ENCODE data around the gene SH3YL1.

The SH3YL1 gene

DNA sequence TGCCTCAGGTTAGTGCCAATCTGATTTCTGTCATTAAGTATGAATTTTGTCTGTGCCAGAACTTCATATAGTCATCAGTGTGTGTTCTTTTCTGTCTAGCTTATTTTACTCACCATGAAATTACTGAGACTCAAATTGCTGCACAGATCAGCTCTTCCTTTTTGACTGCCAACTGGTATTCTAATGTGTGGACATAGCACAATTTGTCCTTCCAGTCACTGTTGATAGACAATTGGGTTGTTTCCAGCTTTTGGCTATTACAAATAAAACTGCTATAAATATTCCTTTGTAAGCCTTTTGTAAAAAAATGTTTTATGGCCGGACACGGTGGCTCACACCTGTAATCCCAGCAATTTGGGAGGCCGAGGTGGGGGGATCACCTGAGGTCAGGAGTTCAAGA, 7.7 kb downstream of the SH3YL1 start:
- DNase-seq (ENCODE audit: low spot score), result no peak

DNA sequence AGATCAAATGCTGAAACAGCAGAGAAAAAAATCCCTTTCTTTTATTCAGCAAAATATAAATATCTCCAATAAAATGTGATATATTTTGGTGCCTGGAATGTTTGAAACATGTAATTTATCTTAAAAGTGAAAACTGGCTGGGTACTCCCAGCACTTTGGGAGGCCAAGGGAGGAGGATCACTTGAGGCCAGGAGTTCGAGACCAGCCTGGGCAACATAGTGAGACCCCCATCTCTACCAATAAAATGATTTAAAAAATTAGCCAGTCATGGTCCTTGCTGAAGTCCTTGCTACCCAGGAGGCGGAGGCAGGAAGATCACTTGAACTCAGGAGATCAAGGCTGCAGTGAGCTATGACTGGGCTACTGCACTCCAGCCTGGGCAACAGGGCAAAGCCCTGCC, 8.6 kb downstream of the SH3YL1 start:
- DNase-seq (ENCODE audit: low spot score), result no peak

DNA sequence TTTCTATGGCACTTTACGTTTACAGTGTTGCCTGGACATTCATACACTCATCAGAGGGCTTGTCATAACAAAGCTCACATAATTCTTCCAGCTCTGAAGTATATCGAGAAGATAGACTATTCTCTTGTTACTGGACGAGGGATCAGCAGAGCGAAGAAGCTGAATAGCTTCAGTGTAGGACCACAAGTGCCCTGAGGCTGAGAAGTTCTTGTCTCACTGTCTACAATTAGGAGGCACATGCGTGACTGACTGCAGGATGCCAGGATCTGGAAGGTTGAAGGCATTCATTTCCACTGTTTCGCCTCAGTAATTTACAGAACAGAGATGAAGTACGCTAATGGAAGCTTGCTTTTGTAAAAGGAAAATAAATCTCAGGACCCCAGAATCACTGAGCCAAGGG, 9.6 kb downstream of the SH3YL1 start:
- no peak for DNase-seq (ENCODE audit: low spot score)

DNA sequence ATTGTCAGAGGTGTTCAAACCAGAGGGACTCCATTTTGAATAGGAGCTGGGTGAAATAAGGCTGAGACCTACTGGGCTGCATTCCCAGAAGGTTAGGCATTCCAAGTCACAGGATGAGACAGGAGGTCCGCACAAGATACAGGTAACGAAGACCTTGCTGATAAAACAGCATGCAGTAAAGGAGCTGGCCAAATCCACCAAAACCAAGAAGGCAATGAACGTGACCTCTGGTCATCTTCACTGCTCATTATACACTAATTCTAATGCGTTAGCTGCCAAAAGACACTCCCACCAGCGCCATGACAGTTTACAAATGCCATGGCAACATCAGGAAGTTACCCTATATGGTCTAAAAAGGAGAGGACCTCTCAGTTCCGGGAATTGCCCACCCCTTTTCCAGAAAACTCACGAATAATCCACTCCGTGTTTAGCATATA, 10.6 kb downstream of the SH3YL1 start:
- no peak for DNase-seq (ENCODE audit: low spot score)

DNA sequence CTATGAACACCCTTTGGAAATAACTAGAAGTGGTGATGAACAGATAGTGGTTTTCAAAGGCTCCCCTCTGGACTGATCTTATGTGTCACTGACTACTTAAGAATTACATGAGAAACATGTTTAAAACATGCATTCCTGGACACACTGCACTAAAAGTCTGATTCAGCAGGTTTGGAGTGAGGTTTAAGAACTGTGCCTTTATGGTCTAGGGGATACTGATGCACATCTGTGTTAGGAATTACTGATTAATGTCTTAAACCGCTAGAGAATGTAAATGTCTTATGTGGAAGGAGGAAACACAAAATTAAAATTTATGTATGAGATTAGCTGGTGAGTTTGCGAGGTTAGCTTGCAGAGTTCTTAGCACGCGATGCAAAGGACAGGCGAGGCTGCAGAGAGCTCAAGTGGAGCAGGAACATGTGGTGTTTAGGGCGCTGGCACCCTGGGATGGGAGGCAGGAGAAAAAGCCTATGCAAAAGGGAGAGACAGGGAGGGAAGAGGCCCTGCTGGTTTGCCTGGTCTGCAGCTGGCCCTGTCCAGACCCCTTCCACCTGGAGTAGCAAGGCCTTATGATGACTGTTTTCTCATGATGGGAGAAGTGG, 11.7 kb downstream of the SH3YL1 start:
- no peak for DNase-seq (ENCODE audit: low spot score)

DNA sequence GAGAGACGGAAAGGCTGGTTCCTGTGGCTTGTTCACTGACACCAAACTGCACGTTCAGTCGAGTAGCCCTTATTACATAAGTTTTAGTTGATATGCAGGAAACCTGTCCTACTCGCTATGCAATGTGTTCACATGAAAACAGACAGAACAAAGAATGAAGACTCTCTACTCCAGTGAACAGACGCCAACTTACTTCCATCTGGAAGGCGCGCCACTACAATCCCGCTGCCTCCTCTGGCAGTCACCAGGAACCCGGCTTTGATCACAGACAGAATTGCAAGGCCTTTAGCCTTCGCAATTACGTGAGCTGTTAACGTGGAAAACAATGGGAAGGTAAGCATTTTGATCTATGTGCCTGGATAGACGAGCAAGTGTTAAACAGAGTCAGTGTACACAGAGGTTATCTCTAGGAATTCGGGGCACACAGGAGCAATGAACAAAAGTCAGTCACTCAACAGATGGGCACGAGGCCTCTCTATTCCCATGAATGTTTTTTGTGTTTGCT, 14.2 kb downstream of the SH3YL1 start:
- DNase-seq (ENCODE audit: low spot score), result no peak

DNA sequence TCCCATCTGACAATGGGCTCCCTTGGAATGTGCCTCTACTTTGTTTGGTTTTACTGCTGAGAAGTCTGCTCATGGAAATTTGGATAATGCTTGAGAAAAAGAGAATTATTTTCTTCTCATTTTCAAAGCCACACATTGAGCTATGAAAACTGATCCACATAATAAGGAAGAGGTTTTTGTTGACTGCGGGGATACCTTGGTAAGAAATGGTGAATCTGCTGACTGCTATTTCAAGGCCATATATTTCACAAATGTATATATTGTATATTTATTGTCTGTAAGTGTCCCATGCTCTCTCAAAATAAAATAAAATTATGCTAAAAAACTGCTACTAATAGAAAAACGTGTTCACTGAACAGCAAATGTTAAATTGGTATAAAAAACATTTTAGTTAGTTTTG, 15.1 kb downstream of the SH3YL1 start:
- no peak for DNase-seq (ENCODE audit: low spot score)

DNA sequence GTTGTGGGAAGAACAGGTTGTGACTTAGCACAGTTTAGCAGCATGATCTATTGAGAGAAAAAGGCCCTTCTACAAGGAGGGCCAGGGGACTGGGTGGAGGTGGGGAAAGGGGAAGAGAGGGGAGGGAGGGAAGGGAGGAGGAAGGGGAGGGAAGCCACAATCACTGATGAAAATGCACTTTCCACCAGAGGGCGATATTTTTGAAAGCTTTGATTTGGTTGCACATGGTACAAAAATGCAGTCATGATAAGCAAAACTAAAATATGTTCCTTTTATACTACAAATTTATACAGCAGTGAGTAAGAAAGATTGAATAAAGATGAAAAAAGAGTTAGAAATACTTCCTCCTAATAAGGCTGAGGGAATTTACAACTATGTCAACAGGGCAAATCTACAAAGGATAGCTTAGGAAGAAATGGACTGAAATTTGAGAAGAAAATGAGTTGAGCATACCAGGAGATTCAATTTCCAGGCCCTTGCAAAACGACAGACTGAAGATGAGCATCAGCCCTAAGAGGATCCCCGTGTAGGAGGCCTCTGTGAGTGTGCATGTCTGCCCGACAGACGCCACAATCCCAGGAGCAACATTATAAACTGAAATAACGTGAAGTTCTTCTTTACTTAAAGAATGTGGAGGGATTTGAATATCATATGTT, 17.2 kb downstream of the SH3YL1 start:
- peak; percentile 53 for DNase-seq (ENCODE audit: low spot score)

DNA sequence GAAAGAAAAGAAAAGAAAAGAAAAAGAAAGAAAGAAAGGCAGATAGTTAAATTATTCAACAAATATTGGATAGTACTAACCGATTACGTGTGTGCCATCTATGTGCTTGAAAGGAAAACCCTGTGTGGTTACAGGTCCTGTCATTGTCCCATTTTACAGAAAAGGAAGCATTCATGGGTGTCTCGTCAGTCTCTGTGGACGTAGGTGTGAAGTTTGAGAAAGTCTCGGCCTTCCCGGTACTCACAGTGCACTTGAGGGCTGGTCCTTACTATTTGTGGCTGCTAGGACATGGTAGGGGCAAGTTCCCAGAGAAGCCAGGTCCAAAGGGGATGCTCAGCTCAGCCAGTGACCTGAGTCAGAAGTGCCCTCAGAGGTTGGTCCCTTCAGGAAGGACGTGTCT, 19.3 kb downstream of the SH3YL1 start:
- DNase-seq (ENCODE audit: low spot score), result no peak

DNA sequence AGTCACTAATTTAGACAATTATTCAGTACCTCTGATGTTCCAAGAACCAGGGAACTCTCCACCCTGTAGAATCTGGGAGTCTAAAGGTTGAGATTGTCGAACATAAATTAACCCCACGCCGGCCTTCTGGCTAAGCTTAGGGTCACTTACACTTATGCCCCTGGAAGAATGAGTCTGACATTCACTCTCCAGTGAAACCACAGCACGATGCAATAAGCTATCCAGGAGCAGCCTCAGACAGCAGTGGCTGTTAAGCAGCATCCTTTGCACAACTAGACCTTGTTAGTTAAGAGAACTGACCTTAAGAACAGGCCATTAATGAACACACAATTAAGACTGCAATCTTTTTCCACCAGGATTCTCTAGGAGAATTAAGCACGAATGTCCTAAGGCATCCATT, 25.0 kb downstream of the SH3YL1 start:
- no peak for DNase-seq (ENCODE audit: low spot score)

DNA sequence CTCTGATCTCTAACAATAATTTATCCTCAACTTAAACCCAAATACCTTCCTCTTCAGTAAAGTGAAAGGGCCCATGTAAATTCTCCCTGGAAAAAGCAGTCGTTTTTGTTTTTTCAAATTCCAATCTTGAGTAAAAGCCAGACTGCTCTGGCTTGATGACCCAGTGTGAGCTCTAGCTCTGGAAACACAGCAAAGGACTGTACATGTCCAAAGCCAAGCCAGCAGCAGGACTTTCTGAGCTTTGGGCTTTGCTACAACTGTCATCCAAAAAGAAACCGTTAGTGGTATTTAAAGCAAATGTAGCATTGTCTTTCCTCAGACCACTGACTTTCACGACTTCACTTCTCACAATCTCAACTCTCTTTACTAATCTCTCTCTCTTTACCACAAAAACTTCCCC, 25.4 kb downstream of the SH3YL1 start:
- no peak for DNase-seq (ENCODE audit: low spot score)

DNA sequence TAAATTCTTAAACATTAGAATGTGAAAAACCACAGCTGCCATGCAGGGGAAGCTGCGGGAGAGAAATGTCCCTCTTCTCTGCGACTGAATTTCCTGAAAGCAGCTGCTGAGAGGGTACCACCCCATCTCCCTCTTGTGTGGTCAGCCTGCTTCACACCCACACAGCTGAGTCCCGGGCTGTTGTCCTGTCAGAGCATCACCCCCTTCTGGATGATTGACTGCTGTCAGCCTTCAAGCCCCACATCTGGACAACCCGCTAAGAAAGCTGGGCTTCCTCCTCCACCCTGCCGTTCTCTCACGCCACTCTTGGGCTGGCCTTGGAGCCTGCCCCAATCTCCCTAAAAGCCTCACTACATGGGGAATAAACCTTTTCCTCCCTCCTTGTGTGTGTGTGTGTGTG, 26.0 kb downstream of the SH3YL1 start:
- no peak for DNase-seq (ENCODE audit: low spot score)

DNA sequence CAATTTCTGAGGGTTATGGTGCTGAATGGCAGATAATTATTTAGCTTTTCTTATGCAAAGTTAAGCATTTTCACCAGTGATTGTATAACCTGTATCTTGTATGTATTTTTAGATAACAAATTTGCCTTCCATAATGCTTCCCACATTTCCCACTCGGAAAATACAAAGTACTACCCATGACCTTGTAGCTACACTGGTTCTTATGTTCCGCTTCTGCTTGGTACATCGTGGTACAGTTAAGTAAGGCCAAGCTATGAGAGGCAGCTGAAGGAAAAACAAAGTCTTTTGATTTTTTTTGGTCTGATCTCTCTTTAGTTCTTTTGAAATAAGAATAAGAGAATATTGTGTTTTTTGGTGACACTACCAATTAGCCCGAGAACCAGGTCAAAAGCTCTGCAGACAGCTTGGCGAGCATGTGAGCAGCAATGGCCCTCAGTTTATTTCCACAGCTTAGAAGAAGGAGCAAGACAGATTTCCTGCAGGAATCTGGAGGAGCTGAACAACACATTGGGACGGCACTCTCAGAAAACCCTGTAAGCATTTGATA, 26.8 kb downstream of the SH3YL1 start:
- no peak for DNase-seq (ENCODE audit: low spot score)

DNA sequence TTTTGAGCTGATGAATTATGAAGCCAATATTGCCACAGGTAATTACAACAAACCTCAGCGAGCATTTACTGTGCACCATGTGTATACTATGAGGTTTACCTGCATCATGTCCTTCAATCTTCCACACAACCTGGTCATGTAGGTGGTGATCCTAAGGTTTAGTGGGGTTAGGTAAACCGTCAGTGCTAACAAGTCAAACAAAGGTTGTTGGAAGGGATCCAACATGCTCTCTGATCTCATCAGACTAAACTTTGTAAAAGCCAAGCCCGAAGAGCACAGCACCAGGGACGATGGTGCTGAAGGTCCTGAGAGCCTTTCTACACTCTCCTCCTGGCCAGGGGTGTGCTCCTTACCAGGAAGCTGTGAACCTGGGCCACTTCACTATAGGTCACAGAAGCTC, 29.4 kb downstream of the SH3YL1 start:
- DNase-seq (ENCODE audit: low spot score), result no peak

DNA sequence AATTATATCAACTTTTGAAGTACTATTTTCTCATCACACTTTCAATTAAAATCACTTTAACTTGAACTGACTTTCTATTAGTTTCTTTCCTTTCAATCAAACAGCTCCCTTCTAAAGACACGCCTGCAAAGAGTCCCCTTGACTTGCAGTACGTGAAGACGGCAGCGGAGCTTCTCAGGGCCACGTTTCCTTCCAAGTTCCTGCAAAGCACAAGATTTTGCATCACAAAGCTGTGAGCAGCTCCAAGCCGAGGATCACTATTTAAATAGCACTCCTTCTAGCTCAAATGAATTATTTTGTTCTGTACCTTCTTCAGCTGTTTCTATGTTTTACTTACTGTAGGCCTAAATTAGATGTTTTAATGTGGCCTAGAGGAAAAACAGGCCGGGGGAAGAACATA, 30.8 kb downstream of the SH3YL1 start:
- no peak for DNase-seq (ENCODE audit: low spot score)

DNA sequence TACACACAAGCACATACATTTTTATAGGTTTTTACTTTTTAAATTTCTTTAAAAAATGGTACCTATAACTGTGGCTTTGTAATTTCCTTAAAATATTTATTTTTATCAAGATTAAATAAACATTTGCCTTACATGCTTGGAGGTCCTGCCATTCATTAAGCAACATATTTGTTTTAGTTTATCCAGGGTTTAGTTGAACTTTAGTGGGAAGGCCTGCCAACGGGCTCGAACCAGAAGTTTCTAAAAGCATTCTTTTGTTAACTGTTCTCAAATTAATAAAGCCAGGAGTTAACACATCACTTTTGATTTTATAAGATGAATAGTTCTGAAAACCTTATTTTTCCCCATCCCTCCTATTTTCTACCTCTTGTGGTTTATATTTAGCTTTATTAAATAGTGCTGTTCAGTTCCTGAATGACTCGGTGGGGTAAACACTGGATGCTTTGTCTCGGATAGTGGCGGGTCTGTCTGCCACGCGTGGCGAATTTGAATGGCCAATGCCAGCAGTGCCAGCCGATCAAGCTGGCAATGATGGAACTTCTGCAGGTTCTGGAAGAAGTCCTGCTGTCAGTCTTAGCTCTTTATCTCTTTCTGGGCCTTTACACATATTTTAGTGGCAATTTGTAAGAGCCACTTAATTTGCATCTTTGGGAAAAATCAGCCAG, 32.2 kb downstream of the SH3YL1 start:
- no peak for DNase-seq (ENCODE audit: low spot score)

DNA sequence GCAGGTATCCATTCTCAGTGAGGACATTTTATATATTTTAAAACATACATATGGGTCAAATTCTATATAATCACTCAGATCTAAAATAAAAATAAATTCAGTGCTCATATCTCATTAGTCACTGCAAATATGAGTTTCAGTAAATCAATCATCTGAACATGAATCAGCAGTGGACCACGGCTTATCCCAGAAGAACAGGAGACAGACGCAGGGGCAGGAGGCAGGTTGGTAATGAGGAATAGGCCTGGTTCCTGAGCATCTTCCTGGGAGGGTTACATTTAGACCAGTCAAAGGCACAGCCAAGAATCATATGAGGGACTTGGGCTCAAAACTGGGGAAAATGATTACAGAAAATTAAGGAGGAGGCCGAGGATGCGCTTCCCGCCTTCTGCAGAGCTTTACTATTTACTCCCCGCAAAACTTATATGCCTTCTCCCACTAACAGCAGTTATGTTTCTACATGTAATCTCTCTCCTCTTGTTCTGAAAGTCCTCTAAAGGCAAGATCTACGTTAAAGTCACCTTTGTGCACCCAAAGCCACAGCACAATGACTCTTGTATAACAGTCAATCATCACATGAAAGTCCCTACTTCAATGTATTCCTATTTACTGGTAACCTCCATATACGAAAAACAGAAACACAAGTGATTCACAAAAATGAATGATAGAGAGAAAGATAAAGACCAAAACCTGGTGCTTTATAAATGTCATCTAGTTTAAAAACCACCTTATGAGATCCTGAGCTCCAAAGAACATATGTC, 35.1 kb downstream of the SH3YL1 start:
- DNase-seq (ENCODE audit: low spot score), result no peak

DNA sequence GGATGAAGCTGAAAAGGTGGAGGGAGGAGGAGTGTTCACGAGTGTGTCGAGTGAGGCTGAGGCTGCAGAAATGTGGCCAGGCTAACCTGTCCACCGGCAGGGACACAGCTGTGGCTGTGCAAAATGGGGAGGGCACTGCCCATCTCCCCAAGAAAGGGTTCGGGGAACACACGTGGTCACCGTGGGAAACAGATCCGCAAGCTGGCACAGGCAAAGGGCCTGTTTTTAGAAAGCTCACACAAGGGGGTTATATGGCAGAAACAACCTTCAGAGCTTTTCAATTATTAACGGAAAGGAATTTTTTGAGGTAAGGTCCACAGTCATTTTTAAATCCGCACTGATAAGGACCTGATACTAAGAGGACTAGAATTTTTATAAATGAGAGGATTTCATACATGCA, 35.7 kb downstream of the SH3YL1 start:
- DNase-seq (ENCODE audit: low spot score), result no peak

DNA sequence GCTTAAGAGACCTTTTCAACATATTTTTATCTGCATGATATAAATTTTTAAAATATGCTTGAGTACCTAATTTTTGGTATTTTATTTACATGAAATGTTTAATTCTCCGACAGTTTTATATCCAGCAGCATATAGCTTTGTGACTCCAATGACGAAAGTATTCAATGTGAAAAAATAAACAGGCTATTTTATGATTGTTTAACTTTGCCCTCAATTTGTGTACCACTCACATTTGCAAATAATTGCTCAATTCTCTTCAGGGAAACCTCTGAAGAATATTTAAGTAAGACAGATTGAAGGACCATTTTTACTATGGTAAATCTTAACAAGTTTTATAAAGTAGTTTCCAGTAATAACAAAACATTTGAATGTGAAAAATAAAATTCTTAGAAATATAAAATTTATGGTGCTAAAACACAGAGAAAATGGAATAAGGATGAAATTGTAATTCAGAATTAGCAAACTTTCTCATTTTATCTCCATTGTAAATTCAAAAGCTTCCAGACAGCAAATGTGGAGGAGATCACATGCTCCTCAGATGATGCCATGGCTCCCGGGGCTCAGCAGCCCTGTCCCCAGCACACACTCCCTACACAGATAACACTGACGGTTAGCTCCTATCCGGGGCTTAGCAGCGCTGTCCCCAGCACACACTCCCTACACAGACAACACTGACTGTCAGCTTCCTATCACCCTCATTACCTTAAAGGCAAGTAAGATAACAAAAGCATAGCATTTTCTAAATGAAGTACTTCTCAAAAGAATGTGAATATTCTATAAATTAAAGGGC, 39.7 kb downstream of the SH3YL1 start:
- DNase-seq (ENCODE audit: low spot score), result no peak

DNA sequence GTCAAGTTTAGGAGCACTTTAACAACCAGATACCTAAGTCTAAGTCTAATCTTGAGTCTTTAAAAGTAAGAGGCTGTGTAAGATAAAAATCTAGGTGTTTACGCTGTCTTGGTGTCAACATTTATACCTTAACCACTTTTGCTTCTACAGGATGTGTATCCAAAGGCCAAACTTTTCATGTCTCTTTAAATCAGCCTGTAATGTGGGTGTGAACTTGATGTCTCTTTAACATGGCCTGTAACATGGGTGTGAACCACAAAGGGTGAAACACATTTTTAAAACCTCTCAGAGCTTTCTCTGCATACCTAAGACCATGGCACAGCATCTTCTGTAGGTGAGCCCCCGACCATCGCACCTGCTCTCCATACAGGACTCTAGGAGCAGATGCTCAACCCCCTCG, 40.4 kb downstream of the SH3YL1 start:
- no peak for DNase-seq (ENCODE audit: low spot score)

DNA sequence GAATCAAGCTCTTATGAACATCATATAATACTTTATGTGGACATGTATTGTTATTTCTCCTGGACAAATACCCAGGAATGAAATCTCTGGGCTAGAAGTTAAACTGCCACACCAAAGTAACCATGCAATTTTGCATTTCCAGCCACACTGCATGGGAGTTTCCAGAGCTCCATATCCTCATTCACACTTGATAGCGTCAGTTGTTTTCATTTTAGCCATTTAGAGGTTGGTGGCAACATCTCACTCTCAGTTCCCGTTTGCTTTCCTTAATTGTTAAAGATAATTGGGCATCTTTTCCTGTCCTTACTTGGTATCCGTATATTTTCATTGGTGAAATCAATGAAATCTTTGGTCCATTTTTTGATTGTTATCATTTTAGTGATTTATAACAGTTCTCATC, 47.8 kb downstream of the SH3YL1 start:
- DNase-seq (ENCODE audit: low spot score), result no peak

Measured in AG08395 (cell line).